Gastrocnemius medialis (tissue), 4 donors: Measurements from ENCODE around the gene LRRC23.

Experiments
- POLR2A ChIP-seq, 2 donors: fragments of 450-650 bp; IDR thresholded peaks; one replicate each; pipeline ENCODE4 v1.6.1; 2017; ENCODE audit warnings: antibody characterized with exemption in 2 of 2, mild to moderate bottlenecking in 2 of 2, moderate library complexity in 2 of 2
- TF ChIP-seq, protein P1 (sequence below), 5 experiments: fragments of 450-650 bp in 3 of 5; fragments of 200-600 bp in 2 of 5; sonication (generic) in 2 of 5; IDR thresholded peaks in 4 of 5; conservative IDR thresholded peaks in 1 of 5; 1 replicate in 4 of 5; 2 replicates in 1 of 5; pipeline ENCODE4 v1.5.1; 2016 to 2019; ENCODE audit warnings: antibody characterized with exemption in 5 of 5, mild to moderate bottlenecking in 3 of 5, moderate library complexity in 3 of 5

DNA sequence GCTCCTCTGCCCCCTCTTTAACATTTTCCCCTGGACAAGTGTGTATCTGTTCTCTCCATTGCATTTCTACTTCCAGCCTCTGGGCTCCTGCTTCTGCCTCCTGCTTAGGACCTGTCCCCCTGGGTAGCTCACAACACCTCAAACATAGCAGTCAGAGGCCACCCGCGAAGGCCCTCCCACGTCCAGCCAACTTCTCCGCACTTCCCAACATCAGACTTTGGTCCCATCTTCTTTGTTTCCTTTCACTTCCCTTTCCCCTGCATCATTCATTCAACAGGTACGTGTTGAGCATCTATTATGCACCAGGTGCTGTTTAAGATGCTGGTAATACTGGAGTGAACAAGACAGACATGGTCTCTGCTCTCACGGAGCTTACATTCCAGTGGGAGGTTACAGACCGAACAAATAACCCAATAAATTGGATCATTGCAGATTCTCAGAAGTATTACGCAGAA lies 42.3 kb downstream of the LRRC23 start:
- TF ChIP-seq POLR2A (IDR thresholded peaks at IDR 0.05) = no peak
- TF ChIP-seq, protein P1, sequence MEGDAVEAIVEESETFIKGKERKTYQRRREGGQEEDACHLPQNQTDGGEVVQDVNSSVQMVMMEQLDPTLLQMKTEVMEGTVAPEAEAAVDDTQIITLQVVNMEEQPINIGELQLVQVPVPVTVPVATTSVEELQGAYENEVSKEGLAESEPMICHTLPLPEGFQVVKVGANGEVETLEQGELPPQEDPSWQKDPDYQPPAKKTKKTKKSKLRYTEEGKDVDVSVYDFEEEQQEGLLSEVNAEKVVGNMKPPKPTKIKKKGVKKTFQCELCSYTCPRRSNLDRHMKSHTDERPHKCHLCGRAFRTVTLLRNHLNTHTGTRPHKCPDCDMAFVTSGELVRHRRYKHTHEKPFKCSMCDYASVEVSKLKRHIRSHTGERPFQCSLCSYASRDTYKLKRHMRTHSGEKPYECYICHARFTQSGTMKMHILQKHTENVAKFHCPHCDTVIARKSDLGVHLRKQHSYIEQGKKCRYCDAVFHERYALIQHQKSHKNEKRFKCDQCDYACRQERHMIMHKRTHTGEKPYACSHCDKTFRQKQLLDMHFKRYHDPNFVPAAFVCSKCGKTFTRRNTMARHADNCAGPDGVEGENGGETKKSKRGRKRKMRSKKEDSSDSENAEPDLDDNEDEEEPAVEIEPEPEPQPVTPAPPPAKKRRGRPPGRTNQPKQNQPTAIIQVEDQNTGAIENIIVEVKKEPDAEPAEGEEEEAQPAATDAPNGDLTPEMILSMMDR (IDR thresholded peaks at IDR 0.05 in 4 of 5, conservative IDR thresholded peaks at IDR 0.05 in 1 of 5) = no peak
